GM12878 (cell line): ENCODE measurements around the gene TSC22D4. TPM values are rescaled to one million over a fixed set of nuclear protein-coding genes. Genes with fewer than 3 reads are reported as not detected.
A peak's percentile ranks its signal among the peaks of the same experiment; 100 is the strongest.

Experiments
- ATAC-seq: fragments of 200-7000 bp; cut with Tn5 transposase; 3 replicates; pipeline ENCODE4 v1.9.1; 2020; ENCODE audit warnings: mild to moderate bottlenecking, moderate library complexity
- BruUV-seq: library from RNA; stranded (reverse); fragments of 400-500 nt; replicated peaks from 2 replicates; lab custom pipeline; 2021; lab: Mats Ljungman, UMichigan
- CTCF ChIA-PET: fragments of 300-600 bp; sonication (Branson Sonifier 250); formaldehyde crosslinking; extraction: SDS; loops from one replicate; lab custom pipeline; 2021; ENCODE audit warnings: inconsistent platforms; lab: Yijun Ruan, JAX
- POLR2A ChIA-PET: fragments of 350-600 bp; formaldehyde crosslinking; extraction: SDS; loops from one replicate; lab custom pipeline; 2021; ENCODE audit warnings: inconsistent platforms; lab: Charles Lee
- RAD21 ChIA-PET: fragments of 300-600 bp; sonication (Branson Sonifier 250); formaldehyde crosslinking; loops from one replicate; lab custom pipeline; 2023; ENCODE audit warnings: antibody characterized with exemption; ENCODE audit not compliant: unreplicated experiment; lab: Charles Lee
- SMC1A ChIA-PET: fragments of 300-600 bp; sonication (Branson Sonifier 250); formaldehyde crosslinking; loops from one replicate; lab custom pipeline; 2023; ENCODE audit not compliant: unreplicated experiment, uncharacterized antibody; lab: Charles Lee
- DNase-seq: peaks from one replicate; pipeline ENCODE4 v3.0.0-alpha.2; 2011; ENCODE audit warnings: low read depth, low spot score
- FAIRE-seq: peaks from 3 replicates; lab custom pipeline; 2011; peaks lifted over from hg19 to GRCh38; lab: Jason Lieb, UNC
- H2AFZ ChIP-seq: 2 replicates; pipeline ENCODE4 v1.6.0; 2011; ENCODE audit warnings: low read depth, low read length, control low read depth; ENCODE audit not compliant: control insufficient read depth
- H3K27ac ChIP-seq: 2 replicates; pipeline ENCODE4 v1.5.1; 2011; ENCODE audit warnings: control low read depth; ENCODE audit not compliant: control insufficient read depth, insufficient read depth
- H3K27me3 ChIP-seq, 2 experiments: replicated peaks in 1 of 2; 2 replicates each; pipeline versions ENCODE4 v1.6.0 to v1.6.1; 2011; ENCODE audit warnings: low read length in 1 of 2; ENCODE audit not compliant: control insufficient read depth in 2 of 2, insufficient read depth in 2 of 2
- H3K36me3 ChIP-seq, 2 experiments: 2 replicates each; pipeline ENCODE4 v1.5.1; 2011; ENCODE audit warnings: low read length in 1 of 2; ENCODE audit not compliant: control insufficient read depth in 2 of 2, insufficient read depth in 2 of 2
- H3K4me1 ChIP-seq: 2 replicates; pipeline ENCODE4 v1.6.1; 2011; ENCODE audit warnings: mild to moderate bottlenecking, low read length, moderate library complexity, mixed read lengths; ENCODE audit not compliant: control insufficient read depth, insufficient read depth
- H3K4me2 ChIP-seq: 2 replicates; pipeline ENCODE4 v1.6.0; 2011; ENCODE audit warnings: control low read depth; ENCODE audit not compliant: control insufficient read depth, insufficient read depth
- H3K4me3 ChIP-seq: fragments of 200-600 bp; sonication (generic); 2 replicates; pipeline ENCODE4 v1.5.1; 2016
- H3K79me2 ChIP-seq: 2 replicates; pipeline ENCODE4 v1.6.0; 2011; ENCODE audit warnings: low read length; ENCODE audit not compliant: control insufficient read depth, insufficient read depth
- H3K9ac ChIP-seq: 2 replicates; pipeline ENCODE4 v1.8.0; 2011; ENCODE audit warnings: low read length, control low read depth, mixed read lengths; ENCODE audit not compliant: control insufficient read depth, insufficient read depth
- H3K9me3 ChIP-seq: replicated peaks from 3 replicates; pipeline ENCODE4 v1.5.1; 2011; ENCODE audit warnings: mild to moderate bottlenecking, low read length; ENCODE audit not compliant: control insufficient read depth, insufficient read depth
- H4K20me1 ChIP-seq: 2 replicates; pipeline ENCODE4 v1.6.0; 2011; ENCODE audit not compliant: control insufficient read depth, insufficient read depth
- ASH2L ChIP-seq: fragments of 300-600, 200-600 bp; sonication (generic); IDR thresholded peaks from 2 replicates; pipeline ENCODE4 v1.6.1; 2017; ENCODE audit warnings: low read depth, mild to moderate bottlenecking, borderline replicate concordance
- ATF3 ChIP-seq: IDR thresholded peaks from 2 replicates; pipeline ENCODE4 v1.6.1; 2011; ENCODE audit warnings: low read depth, mild to moderate bottlenecking, low read length, moderate library complexity, borderline replicate concordance; ENCODE audit errors: extremely low read depth
- CHD1 ChIP-seq: IDR thresholded peaks from 2 replicates; pipeline ENCODE4 v1.6.1; 2012; ENCODE audit warnings: low read depth, low read length, improper control_type of control experiment
- EED ChIP-seq: sonication (generic); IDR thresholded peaks from 2 replicates; pipeline ENCODE4 v1.6.1; 2016; ENCODE audit warnings: antibody characterized with exemption, low read depth
- ELK1 ChIP-seq: IDR thresholded peaks from 2 replicates; pipeline ENCODE4 v1.6.1; 2012; ENCODE audit warnings: low read depth, low read length, improper control_type of control experiment
- IKZF1 ChIP-seq: fragments of 450-650 bp; conservative IDR thresholded peaks from 2 replicates; pipeline ENCODE4 v1.6.1; 2017; ENCODE audit warnings: antibody characterized with exemption, mild to moderate bottlenecking
- IKZF2 ChIP-seq, 2 experiments: fragments of 450-650 bp; IDR thresholded peaks; 2 replicates each; pipeline ENCODE4 v1.6.1; 2017; ENCODE audit warnings: mild to moderate bottlenecking in 2 of 2, moderate library complexity in 2 of 2
- MXI1 ChIP-seq: fragments of 150-350 bp; IDR thresholded peaks from 2 replicates; pipeline ENCODE4 v1.6.1; 2011; ENCODE audit warnings: low read depth, mild to moderate bottlenecking, inconsistent platforms, low read length, improper control_type of control experiment
- POLR2AphosphoS2 ChIP-seq: IDR thresholded peaks from 2 replicates; pipeline ENCODE4 v1.6.1; 2011; ENCODE audit warnings: low read depth, mild to moderate bottlenecking, low read length, improper control_type of control experiment, moderate library complexity
- RFX5 ChIP-seq: IDR thresholded peaks from 2 replicates; pipeline ENCODE4 v1.6.1; 2011; ENCODE audit warnings: low read depth, low read length, improper control_type of control experiment
- TAF1 ChIP-seq: IDR thresholded peaks from 2 replicates; pipeline ENCODE4 v1.6.1; 2011; ENCODE audit warnings: mild to moderate bottlenecking, low read depth, low read length, borderline replicate concordance
- TCF12 ChIP-seq: IDR thresholded peaks from 2 replicates; pipeline ENCODE4 v1.6.1; 2011; ENCODE audit warnings: low read depth, mild to moderate bottlenecking, low read length
- USF2 ChIP-seq: IDR thresholded peaks from 2 replicates; pipeline ENCODE4 v1.6.1; 2011; ENCODE audit warnings: low read depth, low read length, improper control_type of control experiment, borderline replicate concordance
- WRNIP1 ChIP-seq: IDR thresholded peaks from 2 replicates; pipeline ENCODE4 v1.6.1; 2011; ENCODE audit warnings: low read depth, low read length, improper control_type of control experiment, borderline replicate concordance
- ZBED1 ChIP-seq: IDR thresholded peaks from 2 replicates; pipeline ENCODE4 v1.6.1; 2016; ENCODE audit warnings: borderline replicate concordance
- ZNF622 ChIP-seq: fragments of 450-650 bp; IDR thresholded peaks from 2 replicates; pipeline ENCODE4 v1.6.1; 2017; ENCODE audit warnings: mild to moderate bottlenecking, inconsistent platforms
- WGBS: methylation state at CpG from one replicate; pipeline ENCODE4 v1.1.6; 2016; ENCODE audit warnings: low lambda C conversion rate; ENCODE audit not compliant: insufficient replicate concordance, insufficient coverage; ENCODE audit errors: missing lambda C conversion rate; 5-methylcytosine and 5-hydroxymethylcytosine counted together
- in situ Hi-C: fragments of 300-500 bp; cut with MboI; formaldehyde crosslinking; loops from 9 replicates; pipeline ENCODE4 v1.14.3; 2018; ENCODE audit warnings: mixed read lengths
- intact Hi-C: fragments of 100-400 bp; cut with micrococcal nuclease; formaldehyde crosslinking; loops from one replicate; pipeline ENCODE4 v1.14.2; 2022; ENCODE audit not compliant: unreplicated experiment
- polyA plus RNA-seq, 11 experiments: library from polyadenylated mRNA; depleted of rRNA in 4 of 11; unstranded in 6 of 11; stranded (reverse) in 5 of 11; fragments of >200 nt; fragmentation: Nextera tagmentation in 4 of 11; fragmentation: Illumina TruSeq in 1 of 11; extraction: Ambion mirVana in 4 of 11; extraction: Trizol in 1 of 11; gene quantifications; 1 replicate in 1 of 11; 2 replicates in 10 of 11; pipeline versions ENCODE4 v1.2.1 to v1.2.3, GENCODE V29; 2011 to 2016; ENCODE audit warnings: inconsistent platforms in 2 of 11, missing spikeins in 2 of 11, low read depth in 1 of 11
- total RNA-seq, 4 experiments: library from RNA; depleted of rRNA in 3 of 4; stranded (reverse); fragments of >200 nt in 3 of 4; fragmentation: Illumina TruSeq in 1 of 4; extraction: Trizol in 1 of 4; gene quantifications; 2 replicates each; pipeline versions ENCODE4 v1.2.1 to v1.2.3, GENCODE V29; 2013 to 2021

TSC22D4 gene
- total and polyA plus RNA-seq, 10 of the 15 experiments (the other 5 are each of a cell fraction or from before 2014, with no cell fraction given), result 0.50 to 65.7 (median 24.4) TPM

- TF ChIP-seq EED, result no peak
Measured at GRCh38 chr7:100429637-100430492, 49.1 kb downstream of the TSC22D4 start, which contains the start of gene MEPCE (continued).

GRCh38 chr7:100428967-100429636 is 49.9 kb downstream of the TSC22D4 start:
- H2AFZ ChIP-seq, result peak overlapping the region; percentile 42; the same call in 1 of the 2 replicates
- SMC1A ChIA-PET, result interaction anchor here (0.6 to 3.0 kb wide), 10 partner anchors 9 to 244 kb away, joined by 3 to 15 read pairs (median 4); no protein-coding TSS in a partner anchor
- POLR2A ChIA-PET, result interaction anchor here (0.5 to 2.5 kb wide), 34 partner anchors 8 to 447 kb away, joined by 3 to 18 read pairs (median 6); partner anchors contain the start of genes FBXO24, LRCH4, MOSPD3 and POP7
- H3K4me1 ChIP-seq, result peaks cover 28% of the 10 kb centered on the region
- DNase-seq (peak; percentile 96), FAIRE-seq (no peak), ATAC-seq (peak; percentile 68)
- H3K4me3 ChIP-seq, result peak overlapping the region; percentile 74
- H4K20me1 ChIP-seq, result no peaks in the 10 kb centered on the region
- in situ Hi-C loops (no loop called here), intact Hi-C loops (loop anchor here (1.0 kb wide), 1 partner anchor 33 kb away; no protein-coding TSS in a partner anchor)
- H3K27ac ChIP-seq, result peak overlapping the region; percentile 99
- no peaks in the 10 kb centered on the region for H3K27me3 ChIP-seq
- H3K4me2 ChIP-seq, result peak overlapping the region; percentile 66
- CTCF ChIA-PET, result interaction anchor here (0.6 to 1.6 kb wide), 8 partner anchors 13 to 108 kb away, joined by 3 to 8 read pairs (median 4); partner anchors contain the start of gene PILRB
- peaks cover 36% of the 10 kb centered on the region for H3K79me2 ChIP-seq
- peak overlapping the region; percentile 98 for H3K9ac ChIP-seq
- no TSS peak for BruUV-seq
- H3K9me3 ChIP-seq, result no peaks in the 10 kb centered on the region
- peaks cover 2 to 14% of the 10 kb centered on the region in 2 experiments; a peak in 3 of 4 replicates for H3K36me3 ChIP-seq
- RAD21 ChIA-PET, result interaction anchor here (0.7 to 3.1 kb wide), 18 partner anchors 9 to 280 kb away, joined by 3 to 25 read pairs (median 4); partner anchors contain the start of gene LAMTOR4
- WGBS, result 1% methylated on average over 40 of the region's 40 CpGs
- TF ChIP-seq WRNIP1, result 0 out of 2 replicates have a peak, but pooled peaks have one; percentile 21
- peak; percentile 13 to 43; a peak in 1 of 4 replicates for TF ChIP-seq IKZF2 (IDR thresholded peaks at IDR 0.05)
- peak; percentile 25 for TF ChIP-seq TAF1
- 0 out of 2 replicates have a peak, but pooled peaks have one; percentile 38 for TF ChIP-seq TCF12
- TF ChIP-seq ATF3, result 0 out of 2 replicates have a peak, but pooled peaks have one; percentile 39
- 0 out of 2 replicates have a peak, but pooled peaks have one; percentile 0 for TF ChIP-seq ZBED1
- TF ChIP-seq USF2, result peak; percentile 76
- TF ChIP-seq ELK1, result peak; percentile 12; the same call in 1 of the 2 replicates
- TF ChIP-seq ASH2L, result 0 out of 2 replicates have a peak, but pooled peaks have one; percentile 5
- peak; percentile 94 for TF ChIP-seq POLR2AphosphoS2
- peak; percentile 1; the same call in 1 of the 2 replicates for TF ChIP-seq RFX5
- peak; percentile 80 for TF ChIP-seq MXI1
- no peak for TF ChIP-seq IKZF1
- no peak for TF ChIP-seq ZNF622
- peak; percentile 93 for TF ChIP-seq CHD1
